K562 (cell line): ENCODE measurements around the gene DCAF6. TPM values are rescaled to one million over a fixed set of nuclear protein-coding genes. Genes with fewer than 3 reads are reported as not detected.

Experiments
- ATAC-seq: fragments of 200-7000 bp; cut with Tn5 transposase; 3 replicates; pipeline ENCODE4 v1.9.1; 2020; ENCODE audit warnings: moderate library complexity
- BruUV-seq: library from RNA; stranded (reverse); fragments of 400-500 nt; replicated peaks from 2 replicates; lab custom pipeline; 2021; lab: Mats Ljungman, UMichigan
- CTCF ChIA-PET: fragments of 300-600 bp; formaldehyde crosslinking; extraction: SDS; loops from one replicate; lab custom pipeline; 2021; ENCODE audit warnings: low intra/inter-chr PET ratio; lab: Yijun Ruan, JAX
- POLR2A ChIA-PET: fragments of 300-600, 350-650 bp; sonication (Branson Sonifier 250); formaldehyde crosslinking; extraction: SDS; loops from one replicate; lab custom pipeline; 2021; ENCODE audit warnings: antibody characterized with exemption, inconsistent platforms; lab: Yijun Ruan, JAX
- DNase-seq, 4 experiments: peaks; one replicate each; pipeline versions ENCODE4 v3.0.0 to v3.0.0-alpha.2; 2011 to 2018; ENCODE audit warnings: low spot score in 3 of 4, mixed read lengths in 3 of 4; ENCODE audit errors: extremely low read depth in 1 of 4
- FAIRE-seq: peaks from 2 replicates; lab custom pipeline; 2011; peaks lifted over from hg19 to GRCh38; lab: Jason Lieb, UNC
- H2AFZ ChIP-seq: 2 replicates; pipeline ENCODE4 v1.6.0; 2011; ENCODE audit warnings: low read depth, low read length, control low read depth, inconsistent platforms
- H3K27ac ChIP-seq: fragments of 200-600 bp; 3 replicates; pipeline ENCODE4 v1.8.0; 2011; ENCODE audit warnings: low read depth, mild to moderate bottlenecking, control low read depth, inconsistent platforms, low read length, moderate library complexity, mixed read lengths; ENCODE audit errors: extremely low read depth
- H3K27me3 ChIP-seq, 2 experiments: fragments of 300-600 bp in 1 of 2; 2 replicates in 1 of 2; 3 replicates in 1 of 2; pipeline versions ENCODE4 v1.6.0 to v1.8.0; 2011; ENCODE audit warnings: inconsistent platforms in 2 of 2, low read length in 2 of 2, mild to moderate bottlenecking in 1 of 2, mixed read lengths in 1 of 2, moderate library complexity in 1 of 2; ENCODE audit not compliant: control insufficient read depth in 2 of 2, insufficient read depth in 2 of 2
- H3K36me3 ChIP-seq: fragments of 300-600 bp; 3 replicates; pipeline ENCODE4 v1.8.0; 2011; ENCODE audit warnings: mild to moderate bottlenecking, low read length, inconsistent platforms; ENCODE audit not compliant: control insufficient read depth, insufficient read depth
- H3K4me1 ChIP-seq, 2 experiments: fragments of 200-600 bp in 1 of 2; replicated peaks in 1 of 2; 2 replicates in 1 of 2; 3 replicates in 1 of 2; pipeline versions ENCODE4 v1.5.1 to v1.8.0; 2011; ENCODE audit warnings: inconsistent platforms in 2 of 2, low read length in 2 of 2, mild to moderate bottlenecking in 1 of 2, mixed read lengths in 1 of 2, moderate library complexity in 1 of 2; ENCODE audit not compliant: control insufficient read depth in 2 of 2, insufficient read depth in 2 of 2
- H3K4me2 ChIP-seq: 2 replicates; pipeline ENCODE4 v1.6.1; 2011; ENCODE audit warnings: low read length, control low read depth, inconsistent platforms, mixed read lengths; ENCODE audit not compliant: insufficient read depth
- H3K4me3 ChIP-seq: fragments of 200-600 bp; sonication (generic), shearing (Covaris generic); 2 replicates; pipeline ENCODE4 v1.5.1; 2016; ENCODE audit warnings: control low read depth, inconsistent platforms
- H3K79me2 ChIP-seq: fragments of 200-600 bp; 3 replicates; pipeline ENCODE4 v1.8.0; 2011; ENCODE audit warnings: low read length, inconsistent platforms; ENCODE audit not compliant: control insufficient read depth, insufficient read depth
- H3K9ac ChIP-seq, 2 experiments: 2 replicates each; pipeline versions ENCODE4 v1.6.0 to v1.6.1; 2011; ENCODE audit warnings: low read depth in 2 of 2, low read length in 2 of 2, control low read depth in 1 of 2, inconsistent platforms in 1 of 2, mild to moderate bottlenecking in 1 of 2, mixed read lengths in 1 of 2; ENCODE audit not compliant: insufficient read depth in 1 of 2
- H3K9me1 ChIP-seq: one replicate; pipeline ENCODE4 v1.6.0; 2011; ENCODE audit warnings: inconsistent platforms, mild to moderate bottlenecking, low read length, moderate library complexity; ENCODE audit not compliant: control insufficient read depth, insufficient read depth
- H3K9me3 ChIP-seq: replicated peaks from 2 replicates; pipeline ENCODE4 v1.5.1; 2011; ENCODE audit warnings: low read depth, low read length, inconsistent platforms; ENCODE audit not compliant: control insufficient read depth, insufficient read depth
- H4K20me1 ChIP-seq: replicated peaks from 2 replicates; pipeline ENCODE4 v1.6.1; 2011; ENCODE audit warnings: low read length, inconsistent platforms, mixed read lengths; ENCODE audit not compliant: control insufficient read depth, insufficient read depth
- ATF7 ChIP-seq: fragments of 450-650 bp; IDR thresholded peaks from 2 replicates; pipeline ENCODE4 v1.7.1; 2014; ENCODE audit warnings: mild to moderate bottlenecking, moderate library complexity
- CREB3 ChIP-seq: fragments of 450-650 bp; conservative IDR thresholded peaks from 2 replicates; pipeline ENCODE4 v1.6.1; 2016; ENCODE audit warnings: missing genetic modification characterization, low read depth, mild to moderate bottlenecking, missing compliant biosample characterization, moderate library complexity
- DPF2 ChIP-seq: fragments of 450-650 bp; IDR thresholded peaks from 2 replicates; pipeline ENCODE4 v1.6.1; 2016
- FOXA3 ChIP-seq, 2 experiments: fragments of 450-650 bp in 1 of 2; sonication (generic) in 1 of 2; formaldehyde crosslinking; IDR thresholded peaks in 1 of 2; conservative IDR thresholded peaks in 1 of 2; 2 replicates each; pipeline versions ENCODE4 v1.4.0 to v1.8.0; 2020 to 2022; ENCODE audit warnings: mild to moderate bottlenecking in 2 of 2, missing genetic modification reagents in 1 of 2
- FOXK2 ChIP-seq, 2 experiments: fragments of 450-650 bp; IDR thresholded peaks in 1 of 2; conservative IDR thresholded peaks in 1 of 2; 2 replicates each; pipeline ENCODE4 v1.6.1; 2016; ENCODE audit warnings: low read depth in 2 of 2, mild to moderate bottlenecking in 1 of 2
- JUNB ChIP-seq: fragments of 450-650 bp; formaldehyde crosslinking; conservative IDR thresholded peaks from 2 replicates; pipeline ENCODE4 v1.4.0; 2020; ENCODE audit warnings: mild to moderate bottlenecking
- MXD1 ChIP-seq: fragments of 250-450 bp; sonication (Bioruptor Pico); IDR thresholded peaks from 2 replicates; pipeline ENCODE4 v1.8.0; 2021; ENCODE audit warnings: borderline replicate concordance, mild to moderate bottlenecking, moderate library complexity; ENCODE audit not compliant: poor library complexity, severe bottlenecking
- NR4A1 ChIP-seq, 2 experiments: fragments of 250-450 bp in 1 of 2; fragments of 450-650 bp in 1 of 2; sonication (Bioruptor Pico) in 1 of 2; IDR thresholded peaks; 2 replicates each; pipeline versions ENCODE4 v1.4.0 to v1.6.1; 2016 to 2020; ENCODE audit warnings: mild to moderate bottlenecking in 2 of 2, missing compliant biosample characterization in 1 of 2, missing genetic modification characterization in 1 of 2, moderate library complexity in 1 of 2
- POLR2AphosphoS2 ChIP-seq: IDR thresholded peaks from 2 replicates; pipeline ENCODE4 v1.6.1; 2012; ENCODE audit warnings: low read length, improper control_type of control experiment
- PYGO2 ChIP-seq: fragments of 450-650 bp; IDR thresholded peaks from 2 replicates; pipeline ENCODE4 v1.6.1; 2016; ENCODE audit warnings: mild to moderate bottlenecking, missing genetic modification characterization, moderate library complexity, missing compliant biosample characterization
- RBM15 ChIP-seq: fragments of 200-400 bp; formaldehyde crosslinking; IDR thresholded peaks from 2 replicates; pipeline ENCODE4 v1.6.1; 2018; ENCODE audit warnings: mild to moderate bottlenecking, low read length, moderate library complexity; ENCODE audit not compliant: insufficient read depth
- SMAD1 ChIP-seq: fragments of 150-350 bp; IDR thresholded peaks from 2 replicates; pipeline ENCODE4 v1.6.1; 2014; ENCODE audit warnings: low read length, low read depth; ENCODE audit not compliant: partially characterized antibody
- SRSF9 ChIP-seq: fragments of 200-400 bp; formaldehyde crosslinking; IDR thresholded peaks from 2 replicates; pipeline ENCODE4 v1.6.1; 2017; ENCODE audit warnings: low read depth, low read length, borderline replicate concordance
- SUPT5H ChIP-seq: fragments of 450-650 bp; IDR thresholded peaks from 2 replicates; pipeline ENCODE4 v1.6.1; 2016
- ZFP36 ChIP-seq: fragments of 150-350 bp; IDR thresholded peaks from 2 replicates; pipeline ENCODE4 v1.6.1; 2018; ENCODE audit warnings: low read length, low read depth; ENCODE audit not compliant: partially characterized antibody
- ZHX1 ChIP-seq: fragments of 150-350 bp; conservative IDR thresholded peaks from 2 replicates; pipeline ENCODE4 v1.6.1; 2014; ENCODE audit warnings: low read length
- WGBS: fragments of 100-300 bp; shearing (Covaris generic); methylation state at CpG from one replicate; pipeline ENCODE4 v1.1.6; 2016; ENCODE audit warnings: low coverage, mixed read lengths; ENCODE audit not compliant: insufficient coverage; ENCODE audit errors: missing lambda C conversion rate; 5-methylcytosine and 5-hydroxymethylcytosine counted together
- in situ Hi-C: fragments of 300-500 bp; cut with MboI; formaldehyde crosslinking; loops from 4 replicates; pipeline ENCODE4 v1.15.0; 2018; ENCODE audit warnings: inconsistent platforms, mixed read lengths
- intact Hi-C: fragments of 100-400 bp; cut with micrococcal nuclease; formaldehyde crosslinking; loops from 2 replicates; pipeline ENCODE4 v1.14.2; 2022
- polyA plus RNA-seq, 8 experiments: library from polyadenylated mRNA; depleted of rRNA in 4 of 8; stranded (reverse) in 5 of 8; unstranded in 3 of 8; fragments of >200 nt; fragmentation: Nextera tagmentation in 2 of 8; fragmentation: Illumina TruSeq in 1 of 8; extraction: Ambion mirVana in 2 of 8; extraction: Trizol in 1 of 8; gene quantifications; 2 replicates each; pipeline versions ENCODE4 v1.2.1 to v1.2.3, GENCODE V29; 2011 to 2014; ENCODE audit warnings: inconsistent platforms in 1 of 8, missing spikeins in 1 of 8
- total RNA-seq, 7 experiments: library from RNA; depleted of rRNA in 6 of 7; stranded (reverse); fragments of >200 nt in 6 of 7; fragmentation: Illumina TruSeq in 2 of 7; extraction: Trizol in 2 of 7; gene quantifications; 2 replicates each; pipeline versions ENCODE4 v1.2.1 to v1.2.3, GENCODE V29; 2011 to 2021; ENCODE audit warnings: low replicate concordance in 1 of 7

Gene DCAF6
- total and polyA plus RNA-seq, 9 of the 15 experiments (the other 6 are each of a cell fraction or from before 2014, with no cell fraction given) = 19.1 to 102 (median 46.3) TPM

GRCh38 chr1:167973832-167974231, 37.3 kb downstream of the DCAF6 start (continued):
- no peak for TF ChIP-seq MXD1 (CRISPR knock-in tag)

GRCh38 chr1:167974698-167975097, 38.2 kb downstream of the DCAF6 start:
- H3K79me2 ChIP-seq = peaks cover 38% of the 10 kb centered on the region
- no peaks in the 10 kb centered on the region for H3K4me1 ChIP-seq
- no peak for ATAC-seq
- H3K36me3 ChIP-seq = peaks cover 69% of the 10 kb centered on the region
- no peak for DNase-seq
- H3K4me2 ChIP-seq = no peak overlapping the region
- no peak overlapping the region for H2AFZ ChIP-seq
- FAIRE-seq = no peak
- intact Hi-C loops (no loop called here), in situ Hi-C loops (no loop called here)
- WGBS = 95% methylated on average over 4 of the region's 4 CpGs
- no peak overlapping the region for H3K4me3 ChIP-seq
- no peaks in the 10 kb centered on the region for H3K27me3 ChIP-seq
- H3K9me3 ChIP-seq = 0 out of 2 replicates have a peak, but pooled peaks cover 5% of the 10 kb centered on the region
- POLR2A ChIA-PET = no interaction called here
- no peak overlapping the region for H3K27ac ChIP-seq
- H4K20me1 ChIP-seq = no peaks in the 10 kb centered on the region
- no TSS peak for BruUV-seq
- no peaks in the 10 kb centered on the region for H3K9me1 ChIP-seq
- H3K9ac ChIP-seq = no peak overlapping the region
- CTCF ChIA-PET = no interaction called here
- no peak for TF ChIP-seq NR4A1 (CRISPR knock-in tag; IDR thresholded peaks at IDR 0.05)
- no peak for TF ChIP-seq NR4A1 (tag; IDR thresholded peaks at IDR 0.05)
- no peak for TF ChIP-seq ATF7
- no peak for TF ChIP-seq PYGO2 (tag)
- no peak for TF ChIP-seq RBM15
- TF ChIP-seq JUNB = no peak
- no peak for TF ChIP-seq POLR2AphosphoS2
- TF ChIP-seq CREB3 (tag) = no peak
- TF ChIP-seq ZHX1 = no peak
- TF ChIP-seq FOXA3 (CRISPR knock-in tag; conservative IDR thresholded peaks at IDR 0.05 in 1 of 2, IDR thresholded peaks at IDR 0.05 in 1 of 2) = no peak
- no peak for TF ChIP-seq SMAD1
- no peak for TF ChIP-seq DPF2
- no peak for TF ChIP-seq FOXK2 (conservative IDR thresholded peaks at IDR 0.05 in 1 of 2, IDR thresholded peaks at IDR 0.05 in 1 of 2; ENCODE audit: low read depth in 2 of 2)
- TF ChIP-seq ZFP36 = no peak
- no peak for TF ChIP-seq SRSF9
- no peak for TF ChIP-seq SUPT5H
